IgD-negative memory B cell (primary cell): Measurements from ENCODE around the gene EIPR1. TPM values are rescaled to one million over a fixed set of nuclear protein-coding genes. Genes with fewer than 3 reads are reported as not detected.
"Not testable (repeated sequence)": the region's sequence is repeated elsewhere in the genome, so short reads cannot be mapped to it uniquely, and the experiment has no call there.

Experiments
- H3K27ac Mint-ChIP-seq, 3 donors: one replicate each; pipeline ENCODE4 v1.8.0; 2020 to 2022; ENCODE audit warnings: mild to moderate bottlenecking in 3 of 3, mixed read lengths in 3 of 3, moderate library complexity in 1 of 3
- H3K27me3 Mint-ChIP-seq: one replicate; pipeline ENCODE4 v1.8.0; 2021; ENCODE audit warnings: mixed read lengths
- H3K36me3 Mint-ChIP-seq: one replicate; pipeline ENCODE4 v1.8.0; 2020; ENCODE audit warnings: mild to moderate bottlenecking, mixed read lengths
- H3K4me1 Mint-ChIP-seq, 3 donors: one replicate each; pipeline ENCODE4 v1.8.0; 2020 to 2022; ENCODE audit warnings: mixed read lengths in 3 of 3, mild to moderate bottlenecking in 1 of 3
- H3K4me3 Mint-ChIP-seq, 4 donors: one replicate each; pipeline ENCODE4 v1.8.0; 2020 to 2022; ENCODE audit warnings: mild to moderate bottlenecking in 4 of 4, mixed read lengths in 4 of 4, moderate library complexity in 3 of 4
- H3K9me3 Mint-ChIP-seq, 3 donors: one replicate each; pipeline ENCODE4 v1.8.0; 2020 to 2021; ENCODE audit warnings: mixed read lengths in 3 of 3, mild to moderate bottlenecking in 1 of 3
- polyA plus RNA-seq: library from polyadenylated mRNA; unstranded; fragments of 300-500 nt; fragmentation: Illumina TruSeq; gene quantifications from one replicate; pipeline ENCODE4 v1.2.3, GENCODE V29; 2021

Gene EIPR1
- polyA plus RNA-seq, 1 donor from 2014 or later = 41.5 TPM

GRCh38 chr2:3193443-3194330 lies 183.9 kb downstream of the EIPR1 start:
- no peaks in the 10 kb centered on the region for H3K27me3 Mint-ChIP-seq
- no peaks in the 10 kb centered on the region for H3K9me3 Mint-ChIP-seq
- H3K27ac Mint-ChIP-seq = no peak overlapping the region
- H3K4me3 Mint-ChIP-seq = no peak overlapping the region
- H3K4me1 Mint-ChIP-seq = peaks cover 0 to 4% (median 2%) of the 10 kb centered on the region in 3 donors
- peaks cover 9% of the 10 kb centered on the region for H3K36me3 Mint-ChIP-seq

DNA sequence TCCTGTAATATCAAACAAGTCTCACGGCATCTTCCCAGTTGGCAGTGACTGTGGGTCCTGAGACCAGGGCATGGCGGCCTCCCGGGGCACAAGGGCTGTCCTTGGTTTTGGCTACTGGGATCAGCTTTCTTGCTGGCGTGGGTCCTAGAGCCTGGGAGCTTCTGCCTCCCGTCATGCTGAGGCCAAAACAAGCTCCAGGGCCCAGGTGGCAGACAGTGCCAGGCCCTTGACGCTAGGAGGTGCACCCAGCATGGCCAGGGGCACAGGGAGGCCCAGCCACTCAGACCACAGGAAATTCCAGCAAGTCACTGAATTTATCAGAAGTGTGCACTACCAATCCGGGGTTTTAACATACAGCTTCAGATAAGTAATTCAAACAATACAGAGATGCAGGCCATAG lies 184.7 kb downstream of the EIPR1 start:
- Mint-ChIP-seq H3K36me3 (peaks cover 9% of the 10 kb centered on the region), H3K9me3 (peaks cover 0 to 2% (median 0%) of the 10 kb centered on the region in 3 donors), H3K4me1 (peaks cover 0 to 1% (median 0%) of the 10 kb centered on the region in 3 donors), H3K4me3 (no peak overlapping the region), H3K27ac (no peak overlapping the region), H3K27me3 (no peaks in the 10 kb centered on the region)

GRCh38 chr2:3192281-3192818 lies 185.3 kb downstream of the EIPR1 start:
- Mint-ChIP-seq H3K27ac (no peak overlapping the region), H3K36me3 (peaks cover 9% of the 10 kb centered on the region), H3K4me1 (peaks cover 0 to 1% (median 0%) of the 10 kb centered on the region in 3 donors), H3K9me3 (peaks cover 0 to 2% (median 0%) of the 10 kb centered on the region in 3 donors), H3K27me3 (no peaks in the 10 kb centered on the region), H3K4me3 (no peak overlapping the region)

- Mint-ChIP-seq H3K36me3 (peaks cover 9% of the 10 kb centered on the region), H3K27ac (no peak overlapping the region), H3K9me3 (peaks cover 0 to 2% (median 0%) of the 10 kb centered on the region in 3 donors), H3K4me1 (no peaks in the 10 kb centered on the region), H3K27me3 (no peaks in the 10 kb centered on the region), H3K4me3 (no peak overlapping the region)
These were observed 187.7 kb downstream of the EIPR1 start for GRCh38 chr2:3189961-3190360.

DNA sequence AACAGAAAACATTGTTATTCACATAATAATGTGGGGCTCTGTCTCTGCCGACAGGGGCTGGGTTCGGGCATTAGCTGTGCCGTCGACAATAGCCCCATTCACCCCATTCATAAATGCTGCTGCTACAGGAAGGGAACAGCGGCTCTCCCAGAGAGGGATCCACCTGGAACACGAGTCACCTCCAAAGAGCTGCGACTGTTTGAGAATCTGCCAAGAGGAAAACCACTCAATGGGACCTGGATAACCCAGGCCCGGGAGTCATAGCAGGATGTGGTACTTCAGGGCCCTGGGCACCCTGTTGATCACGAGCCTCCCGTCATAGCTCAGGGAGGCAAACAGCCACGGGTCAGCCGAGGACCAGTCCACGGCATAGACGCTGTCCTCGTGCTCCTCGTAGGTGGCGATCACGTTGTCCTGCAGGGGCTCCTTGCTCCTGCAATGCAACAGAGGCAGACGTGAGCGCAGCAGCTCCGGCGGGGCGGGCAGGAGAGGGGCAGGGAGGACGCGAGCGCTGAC lies 188.5 kb downstream of the EIPR1 start:
- H3K9me3 Mint-ChIP-seq = peaks cover 0 to 2% (median 0%) of the 10 kb centered on the region in 3 donors
- H3K36me3 Mint-ChIP-seq = peaks cover 7% of the 10 kb centered on the region
- no peaks in the 10 kb centered on the region for H3K27me3 Mint-ChIP-seq
- H3K27ac Mint-ChIP-seq = no peak overlapping the region
- H3K4me1 Mint-ChIP-seq = no peaks in the 10 kb centered on the region
- no peak overlapping the region for H3K4me3 Mint-ChIP-seq

DNA sequence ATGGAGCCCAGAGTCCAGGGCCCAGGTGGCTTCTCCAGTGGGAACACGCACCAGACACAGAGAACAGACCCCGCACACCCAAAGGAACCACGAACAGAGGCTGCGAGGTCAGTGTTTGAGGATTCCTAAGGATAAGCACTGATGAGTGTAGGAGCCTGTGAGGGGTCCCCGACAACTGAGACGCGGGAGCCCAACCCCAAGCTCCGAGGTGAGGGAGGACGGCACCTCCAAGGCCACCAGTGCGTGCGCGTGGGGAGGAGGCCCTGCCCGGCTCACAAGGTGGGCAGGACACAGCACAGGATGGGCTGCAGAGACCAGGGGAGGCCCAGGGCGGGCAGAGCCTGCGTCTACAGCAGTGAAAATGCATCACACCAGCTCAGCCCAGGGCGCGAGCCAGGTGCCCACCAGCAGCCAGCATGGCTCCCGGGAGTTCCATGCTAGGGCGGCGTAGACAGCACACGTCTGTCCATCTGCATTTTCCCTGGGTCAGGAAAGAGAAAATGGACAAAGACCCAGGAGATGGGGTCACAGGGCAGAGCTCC lies 189.1 kb downstream of the EIPR1 start:
- Mint-ChIP-seq H3K27me3 (no peaks in the 10 kb centered on the region), H3K36me3 (peaks cover 10% of the 10 kb centered on the region)

GRCh38 chr2:3187467-3187866 lies 190.2 kb downstream of the EIPR1 start:
- peaks cover 10% of the 10 kb centered on the region for H3K36me3 Mint-ChIP-seq
- no peak overlapping the region for H3K4me3 Mint-ChIP-seq
- H3K27me3 Mint-ChIP-seq = no peaks in the 10 kb centered on the region
- no peaks in the 10 kb centered on the region for H3K4me1 Mint-ChIP-seq
- peaks cover 0 to 2% (median 0%) of the 10 kb centered on the region in 3 donors for H3K9me3 Mint-ChIP-seq
- no peak overlapping the region for H3K27ac Mint-ChIP-seq

More for the DNA sequence above, 189.1 kb downstream of the EIPR1 start:
- peaks cover 0 to 2% (median 0%) of the 10 kb centered on the region in 3 donors for H3K9me3 Mint-ChIP-seq
- no peak overlapping the region for H3K4me3 Mint-ChIP-seq
- H3K4me1 Mint-ChIP-seq = no peaks in the 10 kb centered on the region
- H3K27ac Mint-ChIP-seq = no peak overlapping the region

GRCh38 chr2:3186766-3187165 lies 190.9 kb downstream of the EIPR1 start:
- H3K9me3 Mint-ChIP-seq = peaks cover 0 to 2% (median 0%) of the 10 kb centered on the region in 3 donors
- no peaks in the 10 kb centered on the region for H3K4me1 Mint-ChIP-seq
- peak overlapping the region in 1 of 4 donors; percentile 65 for H3K4me3 Mint-ChIP-seq
- no peak overlapping the region for H3K27ac Mint-ChIP-seq
- no peaks in the 10 kb centered on the region for H3K27me3 Mint-ChIP-seq
- H3K36me3 Mint-ChIP-seq = peaks cover 11% of the 10 kb centered on the region

- Mint-ChIP-seq H3K36me3 (peaks cover 9% of the 10 kb centered on the region), H3K4me1 (no peaks in the 10 kb centered on the region), H3K4me3 (no peak overlapping the region), H3K27me3 (no peaks in the 10 kb centered on the region), H3K27ac (no peak overlapping the region), H3K9me3 (peaks cover 0 to 2% (median 0%) of the 10 kb centered on the region in 3 donors)
These were observed 191.7 kb downstream of the EIPR1 start for GRCh38 chr2:3185910-3186309.

- Mint-ChIP-seq H3K4me3 (no peak overlapping the region), H3K27me3 (no peaks in the 10 kb centered on the region), H3K36me3 (peaks cover 9% of the 10 kb centered on the region), H3K27ac (no peak overlapping the region), H3K9me3 (peaks cover 0 to 2% (median 0%) of the 10 kb centered on the region in 3 donors), H3K4me1 (no peaks in the 10 kb centered on the region)
These were observed 192.4 kb downstream of the EIPR1 start for GRCh38 chr2:3185256-3185655.

DNA sequence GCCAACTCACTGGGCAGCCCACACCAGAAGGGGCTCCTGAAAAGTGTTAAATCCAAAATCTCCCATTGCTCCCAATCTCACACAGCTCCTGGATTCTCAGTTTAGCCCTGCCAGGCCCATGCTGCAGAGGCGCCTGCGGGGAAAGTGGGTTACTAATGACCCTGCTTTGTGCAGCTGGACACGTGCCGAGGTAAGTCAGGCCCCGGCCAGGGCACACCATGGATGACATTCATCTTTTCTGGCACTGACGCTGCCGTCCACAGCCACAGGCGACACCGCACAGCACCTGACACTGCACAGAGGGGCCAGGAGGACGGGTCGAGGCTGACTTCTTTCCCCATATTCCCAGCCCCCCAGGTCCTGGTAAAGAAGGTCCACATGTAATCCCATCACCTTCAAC lies 193.5 kb downstream of the EIPR1 start:
- Mint-ChIP-seq H3K36me3 (peaks cover 9% of the 10 kb centered on the region), H3K4me1 (no peaks in the 10 kb centered on the region), H3K27ac (peak overlapping the region in 1 of 3 donors; percentile 31), H3K27me3 (no peaks in the 10 kb centered on the region), H3K9me3 (peaks cover 0 to 2% (median 0%) of the 10 kb centered on the region in 3 donors), H3K4me3 (no peak overlapping the region)

GRCh38 chr2:3183766-3184165 lies 193.9 kb downstream of the EIPR1 start:
- H3K9me3 Mint-ChIP-seq = peaks cover 0 to 2% (median 0%) of the 10 kb centered on the region in 3 donors
- peaks cover 8% of the 10 kb centered on the region for H3K36me3 Mint-ChIP-seq
- H3K27ac Mint-ChIP-seq = peak overlapping the region in 1 of 3 donors; percentile 31
- H3K27me3 Mint-ChIP-seq = no peaks in the 10 kb centered on the region
- no peaks in the 10 kb centered on the region for H3K4me1 Mint-ChIP-seq
- no peak overlapping the region for H3K4me3 Mint-ChIP-seq

DNA sequence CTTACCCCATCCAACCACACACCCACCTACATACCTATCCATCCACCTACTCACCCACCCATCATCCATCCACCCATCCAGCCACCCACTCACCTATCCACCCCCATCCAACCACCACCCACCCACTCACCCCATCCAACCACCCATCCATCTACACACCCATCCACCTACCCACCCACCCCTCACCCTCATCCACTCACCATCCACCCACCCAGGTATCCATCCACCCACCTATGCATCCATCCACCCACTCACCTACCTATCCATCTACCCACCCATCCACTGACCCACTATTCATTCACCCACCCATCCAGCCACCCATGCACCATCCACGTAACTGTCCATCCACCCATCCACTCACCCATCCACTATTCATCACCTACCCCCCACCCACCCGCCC lies 194.8 kb downstream of the EIPR1 start:
- Mint-ChIP-seq H3K9me3 (no peaks in the 10 kb centered on the region), H3K4me3 (no peak overlapping the region), H3K36me3 (peaks cover 8% of the 10 kb centered on the region), H3K27me3 (no peaks in the 10 kb centered on the region), H3K4me1 (no peaks in the 10 kb centered on the region), H3K27ac (no peak overlapping the region)

GRCh38 chr2:3181416-3182010 lies 196.1 kb downstream of the EIPR1 start:
- H3K4me3 Mint-ChIP-seq = no peak overlapping the region
- no peaks in the 10 kb centered on the region for H3K27me3 Mint-ChIP-seq
- peak overlapping the region in 1 of 3 donors; percentile 79 for H3K27ac Mint-ChIP-seq
- H3K4me1 Mint-ChIP-seq = no peaks in the 10 kb centered on the region
- H3K36me3 Mint-ChIP-seq = peaks cover 5% of the 10 kb centered on the region
- no peaks in the 10 kb centered on the region for H3K9me3 Mint-ChIP-seq

- not testable (repeated sequence) for H3K4me3 Mint-ChIP-seq, H3K27me3 Mint-ChIP-seq, H3K36me3 Mint-ChIP-seq, H3K4me1 Mint-ChIP-seq, H3K9me3 Mint-ChIP-seq
- peak overlapping the region in 1 of 3 donors; percentile 79 for H3K27ac Mint-ChIP-seq
These were observed 196.8 kb downstream of the EIPR1 start for GRCh38 chr2:3180909-3181221.
